Esophagus squamous epithelium (tissue), 5 donors: ENCODE measurements around the gene SOX10. TPM values are rescaled to one million over a fixed set of nuclear protein-coding genes. Genes with fewer than 3 reads are reported as not detected.

Source experiments
- DNase-seq: peaks from one replicate; lab custom pipeline; 2025; lab: John Stamatoyannopoulos, UW
- H3K27ac ChIP-seq, 4 donors: fragments of 200-600 bp; sonication (generic); one replicate each; pipeline ENCODE4 v1.5.1; 2016 to 2019; ENCODE audit warnings: mild to moderate bottlenecking in 1 of 4
- H3K27me3 ChIP-seq, 4 donors: fragments of 200-600 bp; sonication (generic); 1 replicate in 3 of 4; 2 replicates in 1 of 4; pipeline versions ENCODE4 v1.5.1 to v1.6.0; 2017 to 2021; ENCODE audit warnings: antibody characterized with exemption in 1 of 4
- H3K36me3 ChIP-seq, 3 donors: fragments of 200-600 bp; sonication (generic); one replicate each; pipeline ENCODE4 v1.5.1; 2016 to 2019
- H3K4me1 ChIP-seq, 3 donors: fragments of 200-600 bp; sonication (generic); one replicate each; pipeline ENCODE4 v1.5.1; 2017 to 2019
- H3K4me3 ChIP-seq, 4 donors: fragments of 200-600 bp; sonication (generic); 1 replicate in 3 of 4; 2 replicates in 1 of 4; pipeline ENCODE4 v1.5.1; 2016 to 2019; ENCODE audit warnings: mild to moderate bottlenecking in 2 of 4, moderate library complexity in 1 of 4
- H3K9me3 ChIP-seq, 3 donors: fragments of 200-600 bp; sonication (generic); one replicate each; pipeline ENCODE4 v1.5.1; 2016 to 2019
- CTCF ChIP-seq, 6 experiments: fragments of 450-650 bp in 4 of 6; fragments of 200-600 bp in 2 of 6; sonication (generic) in 2 of 6; IDR thresholded peaks; one replicate each; pipeline ENCODE4 v1.5.1; 2016 to 2019; ENCODE audit warnings: antibody characterized with exemption in 6 of 6, mild to moderate bottlenecking in 4 of 6, moderate library complexity in 4 of 6
- POLR2A ChIP-seq, 4 donors: fragments of 450-650 bp; IDR thresholded peaks; one replicate each; pipeline ENCODE4 v1.6.1; 2017; ENCODE audit warnings: antibody characterized with exemption in 4 of 4, mild to moderate bottlenecking in 4 of 4, moderate library complexity in 3 of 4
- WGBS, 2 donors: methylation state at CpG; one replicate each; pipeline ENCODE4 v1.1.5; 2018; 5-methylcytosine and 5-hydroxymethylcytosine counted together
- intact Hi-C: fragments of 100-400 bp; cut with DNase I; formaldehyde crosslinking; loops from one replicate; pipeline ENCODE4 v1.15.0; 2022
- total RNA-seq, 4 donors: library from RNA; depleted of rRNA; stranded (reverse); fragments of >200 nt; gene quantifications; one replicate each; pipeline ENCODE4 v1.1.0, GENCODE V29; 2016
- donor health status: DM: yes; HTN: yes; CAD: no.

Gene SOX10
- total RNA-seq, 4 donors from 2014 or later: 0.44 to 1.7 (median 1.5) TPM; not detected in 1

GRCh38 chr22:37994049-37994448, 9.7 kb upstream of the SOX10 start:
- 74 to 100% methylated on average over 3 to 5 of the region's 6 CpGs for WGBS, 2 donors
- Histone ChIP-seq H3K36me3 (no peaks in the 10 kb centered on the region), H3K27ac (no peak overlapping the region), H3K4me1 (peaks cover 10 to 33% (median 12%) of the 10 kb centered on the region in 3 donors), H3K4me3 (no peak overlapping the region), H3K9me3 (no peaks in the 10 kb centered on the region), H3K27me3 (no peaks in the 10 kb centered on the region)
- intact Hi-C loops: no loop called here
- no peak for TF ChIP-seq CTCF (IDR thresholded peaks at IDR 0.05)
- TF ChIP-seq POLR2A (IDR thresholded peaks at IDR 0.05): no peak
- no peak for DNase-seq

GRCh38 chr22:37991731-37992442, 7.5 kb upstream of the SOX10 start:
- Histone ChIP-seq H3K4me1 (peaks cover 5 to 14% (median 9%) of the 10 kb centered on the region in 3 donors), H3K27ac (no peak overlapping the region), H3K9me3 (no peaks in the 10 kb centered on the region), H3K4me3 (no peak overlapping the region), H3K36me3 (no peaks in the 10 kb centered on the region), H3K27me3 (no peaks in the 10 kb centered on the region)
- no peak for TF ChIP-seq POLR2A (IDR thresholded peaks at IDR 0.05)
- TF ChIP-seq CTCF (IDR thresholded peaks at IDR 0.05): no peak
- DNase-seq: no peak
- intact Hi-C loops: no loop called here
- 72 to 73% methylated on average over 5 to 6 of the region's 6 CpGs for WGBS, 2 donors

GRCh38 chr22:37990862-37991261, 6.5 kb upstream of the SOX10 start:
- TF ChIP-seq CTCF (IDR thresholded peaks at IDR 0.05): no peak
- no peak for TF ChIP-seq POLR2A (IDR thresholded peaks at IDR 0.05)
- Histone ChIP-seq H3K27me3 (no peaks in the 10 kb centered on the region), H3K9me3 (no peaks in the 10 kb centered on the region), H3K27ac (no peak overlapping the region), H3K4me1 (peaks cover under 1 to 4% (median 2%) of the 10 kb centered on the region in 3 donors), H3K36me3 (no peaks in the 10 kb centered on the region), H3K4me3 (no peak overlapping the region)
- intact Hi-C loops: no loop called here
- DNase-seq: no peak
- WGBS, 2 donors: 80 to 95% methylated on average over 6 to 7 of the region's 7 CpGs

GRCh38 chr22:37990301-37990700, 5.9 kb upstream of the SOX10 start:
- intact Hi-C loops: no loop called here
- Histone ChIP-seq H3K36me3 (no peaks in the 10 kb centered on the region), H3K9me3 (no peaks in the 10 kb centered on the region), H3K27me3 (no peaks in the 10 kb centered on the region), H3K27ac (no peak overlapping the region), H3K4me1 (no peaks in the 10 kb centered on the region), H3K4me3 (no peak overlapping the region)
- WGBS, 2 donors: 80 to 83% methylated on average over 1 to 2 of the region's 5 CpGs
- no peak for DNase-seq
- TF ChIP-seq POLR2A (IDR thresholded peaks at IDR 0.05): no peak

GRCh38 chr22:37989146-37990045, 5.0 kb upstream of the SOX10 start:
- Histone ChIP-seq H3K4me1 (no peaks in the 10 kb centered on the region), H3K27ac (no peak overlapping the region), H3K27me3 (no peaks in the 10 kb centered on the region), H3K4me3 (no peak overlapping the region), H3K9me3 (no peaks in the 10 kb centered on the region), H3K36me3 (no peaks in the 10 kb centered on the region)
- 88 to 89% methylated on average over 8 to 10 of the region's 14 CpGs for WGBS, 2 donors
- DNase-seq: no peak
- TF ChIP-seq POLR2A (IDR thresholded peaks at IDR 0.05) (no peak), CTCF (IDR thresholded peaks at IDR 0.05) (no peak)
- intact Hi-C loops: no loop called here
